GM18867 (cell line): ENCODE results near the gene FAM110A.

ENCODE experiments used
- ATAC-seq: cut with Tn5 transposase; IDR thresholded peaks from one replicate; pipeline ENCODE4 v1.9.1; 2021; ENCODE audit warnings: mild to moderate bottlenecking, moderate library complexity; ENCODE audit not compliant: unreplicated experiment

Gene FAM110A

GRCh38 chr20:870758-871157 is 37.2 kb downstream of the FAM110A start:
- no peak for ATAC-seq

GRCh38 chr20:871436-871835 is 37.9 kb downstream of the FAM110A start:
- ATAC-seq: no peak

GRCh38 chr20:871948-872347 is 38.4 kb downstream of the FAM110A start:
- ATAC-seq: no peak

- no peak for ATAC-seq
Observed at GRCh38 chr20:872855-873520, 39.5 kb downstream of the FAM110A start.

GRCh38 chr20:873875-874607 is 40.5 kb downstream of the FAM110A start:
- no peak for ATAC-seq

GRCh38 chr20:875115-875514 is 41.6 kb downstream of the FAM110A start:
- ATAC-seq: no peak

GRCh38 chr20:877814-878213 is 44.3 kb downstream of the FAM110A start:
- no peak for ATAC-seq

- ATAC-seq: no peak
Observed at GRCh38 chr20:878511-879307, 45.2 kb downstream of the FAM110A start.

GRCh38 chr20:879626-880025 is 46.1 kb downstream of the FAM110A start:
- ATAC-seq: no peak

- ATAC-seq: no peak
Observed at GRCh38 chr20:881051-881782, 47.7 kb downstream of the FAM110A start.

GRCh38 chr20:881783-882144 is 48.2 kb downstream of the FAM110A start:
- ATAC-seq: no peak

- no peak for ATAC-seq
Observed at GRCh38 chr20:884983-885952, 51.8 kb downstream of the FAM110A start.

- ATAC-seq: no peak
Observed at GRCh38 chr20:887137-887536, 53.6 kb downstream of the FAM110A start.

- no peak for ATAC-seq
Observed at GRCh38 chr20:888057-888456, 54.5 kb downstream of the FAM110A start.

GRCh38 chr20:889106-889505 is 55.6 kb downstream of the FAM110A start:
- ATAC-seq: no peak

GRCh38 chr20:889932-890463 is 56.5 kb downstream of the FAM110A start:
- ATAC-seq: no peak

GRCh38 chr20:890666-891057 is 57.1 kb downstream of the FAM110A start:
- ATAC-seq: no peak

- ATAC-seq: no peak
Observed at GRCh38 chr20:891058-891705, 57.7 kb downstream of the FAM110A start.

GRCh38 chr20:891706-892080 is 58.2 kb downstream of the FAM110A start:
- no peak for ATAC-seq
